Measurements from ENCODE around the gene HSPA1L. TPM values are rescaled to one million over a fixed set of nuclear protein-coding genes. Genes with fewer than 3 reads are reported as not detected.

HSPA1L gene
- total RNA-seq, 4 donors from 2014 or later, result 1.3 to 2.3 (median 1.8) TPM

DNA sequence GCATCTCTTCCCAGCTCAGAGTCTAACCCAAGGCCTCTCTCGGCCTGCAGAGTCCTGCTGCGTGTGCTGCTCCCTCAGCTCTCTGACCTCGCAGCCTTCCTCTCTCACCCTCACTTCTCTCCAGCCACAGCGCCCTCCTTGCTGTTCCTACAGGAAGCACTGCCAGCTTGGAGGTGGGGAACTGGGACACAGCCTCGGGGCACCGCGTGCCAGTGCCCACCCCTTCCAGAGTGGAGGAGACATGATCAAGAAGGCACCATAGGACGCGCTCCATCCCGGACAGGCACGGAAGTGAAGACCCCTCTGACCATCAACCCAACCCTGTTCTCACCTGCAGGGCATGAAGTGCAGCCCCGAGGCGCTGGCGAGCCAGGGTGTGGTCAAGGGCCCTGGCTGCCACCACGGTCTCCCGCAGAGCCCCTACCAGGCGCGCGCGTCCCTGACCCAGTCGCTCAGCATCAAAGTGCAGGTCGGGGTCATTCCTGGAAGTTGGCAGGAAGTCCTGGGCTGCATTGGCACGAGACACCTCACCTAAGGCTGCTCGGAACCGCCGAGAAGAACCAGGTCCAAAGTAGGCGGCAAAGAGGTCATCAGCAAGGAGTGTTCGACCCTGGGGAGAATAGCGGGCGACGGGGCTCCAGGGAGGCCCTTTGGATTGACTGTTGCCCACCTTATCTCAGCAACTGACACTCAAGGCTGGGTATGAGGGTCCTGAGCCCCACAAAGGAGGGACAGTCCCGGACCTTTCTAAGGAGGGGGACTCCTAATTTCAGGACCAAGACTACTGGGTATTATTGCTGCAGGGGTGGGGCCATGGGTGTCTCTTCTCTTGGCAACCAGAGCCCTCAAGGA is 39.2 kb downstream of the HSPA1L start:
- WGBS, 2 donors, result 80% methylated on average over 32 of the region's 32 CpGs
- TF ChIP-seq, protein P1, sequence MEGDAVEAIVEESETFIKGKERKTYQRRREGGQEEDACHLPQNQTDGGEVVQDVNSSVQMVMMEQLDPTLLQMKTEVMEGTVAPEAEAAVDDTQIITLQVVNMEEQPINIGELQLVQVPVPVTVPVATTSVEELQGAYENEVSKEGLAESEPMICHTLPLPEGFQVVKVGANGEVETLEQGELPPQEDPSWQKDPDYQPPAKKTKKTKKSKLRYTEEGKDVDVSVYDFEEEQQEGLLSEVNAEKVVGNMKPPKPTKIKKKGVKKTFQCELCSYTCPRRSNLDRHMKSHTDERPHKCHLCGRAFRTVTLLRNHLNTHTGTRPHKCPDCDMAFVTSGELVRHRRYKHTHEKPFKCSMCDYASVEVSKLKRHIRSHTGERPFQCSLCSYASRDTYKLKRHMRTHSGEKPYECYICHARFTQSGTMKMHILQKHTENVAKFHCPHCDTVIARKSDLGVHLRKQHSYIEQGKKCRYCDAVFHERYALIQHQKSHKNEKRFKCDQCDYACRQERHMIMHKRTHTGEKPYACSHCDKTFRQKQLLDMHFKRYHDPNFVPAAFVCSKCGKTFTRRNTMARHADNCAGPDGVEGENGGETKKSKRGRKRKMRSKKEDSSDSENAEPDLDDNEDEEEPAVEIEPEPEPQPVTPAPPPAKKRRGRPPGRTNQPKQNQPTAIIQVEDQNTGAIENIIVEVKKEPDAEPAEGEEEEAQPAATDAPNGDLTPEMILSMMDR (IDR thresholded peaks at IDR 0.05), result no peak
- no peak for TF ChIP-seq POLR2A (IDR thresholded peaks at IDR 0.05)
- H3K4me3 ChIP-seq (ENCODE audit: low read depth, poor library complexity, severe bottlenecking), result no peak overlapping the region
- intact Hi-C loops (cut with DNase I; ENCODE audit: low total_unique reads), result no loop called here
- DNase-seq (ENCODE audit: low spot score in 2 of 2), result no peak

DNA sequence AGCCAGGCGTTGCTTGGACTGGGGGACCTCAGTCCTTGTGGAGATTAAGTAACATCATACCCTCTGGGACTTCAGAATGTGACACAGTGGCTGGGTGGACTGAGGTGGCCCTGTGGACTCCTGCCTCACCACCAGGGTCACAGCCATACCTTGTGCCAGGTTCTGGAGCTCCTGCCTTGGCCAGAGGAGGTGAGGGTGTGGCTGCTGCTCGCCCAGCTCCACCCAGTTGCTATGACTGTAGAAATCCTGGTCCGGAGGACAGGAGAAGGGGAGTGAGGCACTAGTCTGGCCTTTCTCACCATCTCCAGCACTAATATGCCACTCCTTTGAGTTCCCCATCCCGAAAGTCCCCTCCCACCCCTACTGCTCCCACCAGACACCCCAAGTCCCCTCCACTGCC is 39.9 kb downstream of the HSPA1L start:
- TF ChIP-seq, protein P1 (IDR thresholded peaks at IDR 0.05), result no peak
- TF ChIP-seq POLR2A (IDR thresholded peaks at IDR 0.05), result no peak
- 46 to 54% methylated on average over 4 of the region's 4 CpGs for WGBS, 2 donors
- H3K4me3 ChIP-seq (ENCODE audit: low read depth, poor library complexity, severe bottlenecking), result no peak overlapping the region
- DNase-seq (ENCODE audit: low spot score in 2 of 2), result no peak
- intact Hi-C loops (cut with DNase I; ENCODE audit: low total_unique reads), result no loop called here

GRCh38 chr6:31771992-31772358 is 43.1 kb downstream of the HSPA1L start:
- no peak overlapping the region for H3K4me3 ChIP-seq (ENCODE audit: low read depth, poor library complexity, severe bottlenecking)
- DNase-seq (ENCODE audit: low spot score in 2 of 2), result no peak
- TF ChIP-seq POLR2A (IDR thresholded peaks at IDR 0.05), result no peak
- TF ChIP-seq, protein P1 (IDR thresholded peaks at IDR 0.05), result no peak
- intact Hi-C loops (cut with DNase I; ENCODE audit: low total_unique reads), result no loop called here
- 66 to 71% methylated on average over 4 of the region's 4 CpGs for WGBS, 2 donors

DNA sequence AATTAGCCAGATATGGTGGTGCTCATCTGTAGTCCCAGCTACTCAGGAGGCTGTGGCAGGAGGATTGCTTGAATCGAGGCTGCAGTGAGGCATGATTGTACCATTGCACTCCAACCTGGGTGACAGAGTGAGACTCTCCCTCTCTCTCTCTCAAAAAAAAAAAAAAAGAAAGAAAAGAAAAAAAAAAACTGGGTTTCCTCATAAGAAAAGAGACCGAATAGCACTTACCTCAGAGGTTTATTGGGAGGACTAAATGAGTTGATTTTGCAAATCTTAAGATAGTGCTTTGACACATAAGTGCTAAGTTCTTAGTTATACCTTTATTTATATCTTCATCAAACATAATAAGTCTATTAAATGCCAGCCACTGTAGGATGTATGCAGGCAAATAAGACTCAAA is 44.2 kb downstream of the HSPA1L start:
- no peak for DNase-seq (ENCODE audit: low spot score in 2 of 2)
- H3K4me3 ChIP-seq (ENCODE audit: low read depth, poor library complexity, severe bottlenecking), result no peak overlapping the region
- intact Hi-C loops (cut with DNase I; ENCODE audit: low total_unique reads), result no loop called here
- 89% methylated on average over 2 of the region's 2 CpGs for WGBS, 2 donors
- TF ChIP-seq POLR2A (IDR thresholded peaks at IDR 0.05), result no peak
- TF ChIP-seq, protein P1 (IDR thresholded peaks at IDR 0.05), result no peak

- no peak overlapping the region for H3K4me3 ChIP-seq (ENCODE audit: low read depth, poor library complexity, severe bottlenecking)
- TF ChIP-seq POLR2A (IDR thresholded peaks at IDR 0.05), result no peak
- TF ChIP-seq, protein P1 (IDR thresholded peaks at IDR 0.05), result peak in 1 of 3 donors; percentile 32
- WGBS, 2 donors, result 56 to 57% methylated on average over 12 of the region's 12 CpGs
- DNase-seq (ENCODE audit: low spot score in 2 of 2), result peak; percentile 45 to 93
- intact Hi-C loops (cut with DNase I; ENCODE audit: low total_unique reads), result loop anchor here (5.0 kb wide), 2 partner anchors 83 to 1452 kb away; no protein-coding TSS in a partner anchor
Measured at GRCh38 chr6:31769684-31770371, 45.3 kb downstream of the HSPA1L start.

All from lower leg skin (tissue), 4 donors.